ENCODE data around the gene ST6GAL2. TPM values are rescaled to one million over a fixed set of nuclear protein-coding genes. Genes with fewer than 3 reads are reported as not detected.

Gene ST6GAL2
- total RNA-seq, 1 donor from 2014 or later, result 28.3 TPM

DNA sequence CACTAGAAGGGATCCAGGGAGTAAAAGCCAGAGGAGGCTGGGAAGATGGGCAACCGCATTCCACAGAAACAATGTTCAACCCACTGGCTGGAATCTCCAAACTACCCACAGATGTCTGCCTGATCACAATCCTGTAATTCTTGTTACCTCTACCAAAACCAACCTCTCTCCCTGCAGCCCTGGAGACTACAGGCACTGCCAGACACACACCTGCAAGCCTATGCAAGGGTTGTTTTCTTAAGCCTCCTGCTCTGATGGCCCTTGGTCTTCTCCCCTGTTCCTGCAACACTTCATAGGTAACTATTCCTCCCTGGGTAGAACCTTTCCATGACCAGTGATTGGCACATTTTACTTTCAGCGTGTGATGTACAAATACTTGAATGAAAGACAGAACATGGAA lies 21.9 kb downstream of the ST6GAL2 start:
- DNase-seq (ENCODE audit: low spot score), result no peak

DNA sequence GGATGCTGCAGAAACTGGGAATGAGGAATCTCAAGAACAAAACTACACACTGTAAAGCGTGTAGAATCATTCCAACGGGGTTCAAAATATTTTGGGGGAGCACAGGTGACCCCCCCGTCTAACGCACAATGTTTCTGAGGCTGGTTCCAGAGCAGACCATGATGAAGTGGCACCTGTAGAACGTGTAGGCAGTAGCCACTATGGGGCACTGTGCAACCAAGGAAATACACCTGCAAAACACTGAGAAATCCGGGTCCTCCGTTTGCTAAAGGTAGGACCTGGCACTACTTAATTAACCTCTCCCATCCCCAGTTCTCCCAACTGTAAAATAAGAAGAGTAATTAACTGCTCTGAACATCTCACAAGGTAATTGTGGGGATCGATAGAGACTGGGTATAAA lies 22.6 kb downstream of the ST6GAL2 start:
- DNase-seq (ENCODE audit: low spot score), result no peak

- no peak for DNase-seq (ENCODE audit: low spot score)
Measured at GRCh38 chr2:106859498-106859897, 26.5 kb downstream of the ST6GAL2 start.

DNA sequence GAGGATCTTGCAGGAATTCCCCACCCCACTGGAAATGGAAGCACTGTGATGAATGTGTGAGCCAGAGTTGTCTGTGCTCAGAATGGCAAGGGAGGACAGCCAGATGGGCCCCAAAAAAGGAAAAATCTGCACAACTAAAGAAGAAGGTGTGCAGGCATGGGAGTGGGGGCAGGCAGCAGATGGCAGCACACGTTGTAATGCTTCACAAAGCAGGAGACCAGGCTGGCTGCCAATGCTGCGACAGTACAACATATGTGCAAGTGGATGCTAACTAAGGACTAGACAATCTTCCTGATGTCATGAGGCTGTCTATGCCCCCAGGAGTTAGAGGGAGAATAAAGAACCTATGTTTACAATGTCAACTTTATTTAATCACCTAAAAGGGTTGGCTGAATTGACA lies 27.2 kb downstream of the ST6GAL2 start:
- DNase-seq (ENCODE audit: low spot score), result no peak

DNA sequence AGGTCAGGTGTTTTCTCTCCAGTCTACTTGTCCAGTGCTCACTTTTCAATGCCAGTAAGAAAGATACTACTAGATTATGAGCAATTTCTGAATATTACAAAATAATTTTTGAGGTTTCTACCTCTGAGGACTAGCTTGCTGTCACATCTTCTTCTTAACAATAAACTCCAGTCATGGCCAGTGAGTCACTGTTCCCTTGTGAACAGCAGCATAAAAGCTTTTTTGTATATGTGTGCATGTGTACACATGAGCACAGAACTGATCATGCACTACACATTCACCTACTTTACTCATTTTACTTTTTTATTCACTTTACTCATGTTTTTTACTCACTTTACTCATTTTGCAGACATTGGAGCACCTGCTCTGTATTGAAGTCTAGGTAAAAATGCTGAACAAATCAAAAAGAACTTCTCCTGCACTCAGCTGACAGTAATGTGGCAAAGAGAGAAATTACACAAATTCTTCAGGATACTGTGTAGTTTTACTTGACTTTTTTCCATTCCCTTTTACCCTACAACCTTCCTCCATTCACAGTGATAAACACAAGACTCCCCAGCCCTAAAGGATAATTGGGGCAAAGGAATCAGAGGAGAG lies 28.0 kb downstream of the ST6GAL2 start:
- no peak for DNase-seq (ENCODE audit: low spot score)

- DNase-seq (ENCODE audit: low spot score), result no peak
Measured at GRCh38 chr2:106853631-106854030, 32.3 kb downstream of the ST6GAL2 start.

DNA sequence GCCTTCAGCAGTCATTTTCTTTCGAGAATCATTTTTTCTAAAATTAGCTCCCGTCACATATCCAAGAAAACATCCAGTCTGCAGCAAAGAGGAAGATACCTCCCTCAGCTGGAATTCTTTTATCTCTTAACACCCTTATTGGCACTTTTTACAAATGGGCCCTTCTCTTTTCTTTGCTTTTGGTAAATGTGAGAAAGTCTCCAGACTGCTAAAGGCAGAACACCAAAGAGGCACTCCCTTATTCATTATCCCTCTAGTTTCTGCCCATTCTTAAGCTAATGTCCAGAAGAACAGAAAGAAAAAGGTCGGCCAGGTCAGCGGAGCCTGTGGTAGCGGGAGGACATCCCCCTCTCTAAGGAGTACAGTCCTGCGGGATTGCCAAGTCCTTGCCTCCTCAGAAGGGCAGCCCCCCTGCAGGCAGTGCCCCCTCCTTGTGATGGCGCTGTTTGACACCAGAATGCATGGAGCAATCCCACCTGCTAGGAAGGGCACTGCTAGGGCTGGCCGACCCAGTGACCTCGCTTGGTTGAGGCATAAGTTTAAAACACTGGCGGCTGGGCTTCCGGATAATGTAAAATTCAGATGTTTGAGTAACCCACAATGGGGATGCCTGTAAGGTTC lies 34.0 kb downstream of the ST6GAL2 start:
- no peak for DNase-seq (ENCODE audit: low spot score)

DNA sequence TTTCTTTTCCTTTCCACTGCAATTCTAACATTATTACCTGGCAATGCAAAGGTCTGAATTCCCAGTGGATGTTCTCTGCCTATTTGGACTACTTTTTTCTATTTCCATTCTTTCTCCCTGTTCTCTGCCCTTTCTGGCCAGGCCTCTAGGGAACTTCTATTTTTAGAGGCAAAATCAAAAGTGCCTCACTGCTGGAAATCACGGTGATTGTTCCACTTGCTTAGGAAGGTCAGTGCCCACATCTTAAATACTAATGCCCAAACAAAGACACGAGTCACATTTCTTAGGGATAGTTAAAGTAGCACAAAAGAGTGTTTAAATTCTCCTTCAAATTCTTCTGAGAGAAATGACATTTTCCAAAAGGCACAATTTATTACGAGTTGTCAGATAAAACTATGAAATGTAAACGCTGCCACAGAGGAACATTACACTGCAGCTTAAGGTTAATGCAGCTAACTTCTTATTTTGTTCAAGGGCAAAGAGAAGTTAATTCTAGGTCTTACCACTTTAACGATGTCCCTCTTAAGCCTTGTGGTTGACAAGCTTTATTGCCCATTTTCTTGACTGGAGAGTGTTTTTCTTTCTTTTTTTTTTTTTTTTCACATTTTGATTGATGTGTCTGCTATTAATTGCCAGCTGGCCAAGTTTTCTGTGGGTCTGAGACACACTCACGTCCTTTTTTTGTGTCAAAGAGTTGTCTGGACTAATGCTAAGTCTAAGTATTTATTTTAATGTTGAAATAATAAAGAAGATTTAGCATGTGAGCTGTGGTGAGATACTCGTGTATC lies 34.7 kb downstream of the ST6GAL2 start:
- DNase-seq (ENCODE audit: low spot score), result no peak

DNA sequence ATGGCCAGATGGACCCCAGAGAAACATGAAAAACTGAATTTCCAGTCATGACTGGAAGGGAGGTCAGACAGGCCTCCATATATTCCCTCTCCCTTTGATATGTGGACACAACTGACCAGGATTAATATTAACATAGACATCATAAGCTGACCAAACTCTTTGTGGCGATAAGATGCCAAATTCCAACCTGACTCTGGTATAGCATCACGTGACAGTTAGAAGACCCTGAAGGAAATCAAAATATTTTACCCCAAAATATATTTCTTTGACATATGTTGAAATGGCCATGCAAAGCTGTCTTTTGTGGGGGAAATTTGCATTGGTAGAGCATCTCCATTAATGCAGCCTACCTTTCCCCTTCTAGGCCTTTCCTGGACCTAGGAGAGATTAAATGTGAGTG lies 36.7 kb downstream of the ST6GAL2 start:
- DNase-seq (ENCODE audit: low spot score), result no peak

GRCh38 chr2:106847366-106847765 lies 38.6 kb downstream of the ST6GAL2 start:
- no peak for DNase-seq (ENCODE audit: low spot score)

DNA sequence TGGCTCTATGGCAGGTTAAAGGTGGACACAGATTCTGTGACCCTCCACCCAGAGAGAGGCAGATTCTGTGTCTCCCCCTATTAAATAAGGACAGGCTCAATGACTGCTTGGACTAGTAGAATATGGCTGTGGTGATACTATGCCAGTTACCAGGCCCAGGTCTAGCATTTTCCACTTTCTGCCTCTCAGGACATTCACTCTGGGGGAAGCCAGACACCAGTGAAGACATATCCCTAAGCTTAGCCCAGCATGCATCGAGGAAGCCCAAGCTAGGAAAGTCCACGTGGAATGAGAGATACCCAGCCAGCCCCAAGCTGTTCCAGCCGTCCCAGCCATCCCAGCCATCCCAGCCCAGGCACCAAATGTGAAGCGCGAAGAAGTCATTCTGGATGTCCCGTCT lies 40.3 kb downstream of the ST6GAL2 start:
- DNase-seq (ENCODE audit: low spot score), result no peak

DNA sequence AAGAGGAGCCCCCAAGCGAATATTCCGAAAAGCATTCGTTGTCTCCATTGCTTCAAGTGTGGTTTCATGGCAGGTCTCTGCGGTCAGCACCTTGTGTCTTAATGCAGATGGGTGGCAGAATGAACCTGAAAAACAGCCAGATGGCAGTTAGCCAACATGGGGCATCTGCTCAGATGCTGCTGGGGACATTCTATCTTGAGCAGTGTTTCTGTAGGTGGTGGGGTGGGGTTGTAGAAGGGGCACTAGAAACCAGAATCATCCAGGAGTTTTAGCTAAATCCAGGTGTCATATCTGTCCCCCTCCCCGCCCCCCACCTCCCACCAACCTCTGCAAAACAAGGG lies 42.1 kb downstream of the ST6GAL2 start:
- DNase-seq (ENCODE audit: low spot score), result no peak

DNA sequence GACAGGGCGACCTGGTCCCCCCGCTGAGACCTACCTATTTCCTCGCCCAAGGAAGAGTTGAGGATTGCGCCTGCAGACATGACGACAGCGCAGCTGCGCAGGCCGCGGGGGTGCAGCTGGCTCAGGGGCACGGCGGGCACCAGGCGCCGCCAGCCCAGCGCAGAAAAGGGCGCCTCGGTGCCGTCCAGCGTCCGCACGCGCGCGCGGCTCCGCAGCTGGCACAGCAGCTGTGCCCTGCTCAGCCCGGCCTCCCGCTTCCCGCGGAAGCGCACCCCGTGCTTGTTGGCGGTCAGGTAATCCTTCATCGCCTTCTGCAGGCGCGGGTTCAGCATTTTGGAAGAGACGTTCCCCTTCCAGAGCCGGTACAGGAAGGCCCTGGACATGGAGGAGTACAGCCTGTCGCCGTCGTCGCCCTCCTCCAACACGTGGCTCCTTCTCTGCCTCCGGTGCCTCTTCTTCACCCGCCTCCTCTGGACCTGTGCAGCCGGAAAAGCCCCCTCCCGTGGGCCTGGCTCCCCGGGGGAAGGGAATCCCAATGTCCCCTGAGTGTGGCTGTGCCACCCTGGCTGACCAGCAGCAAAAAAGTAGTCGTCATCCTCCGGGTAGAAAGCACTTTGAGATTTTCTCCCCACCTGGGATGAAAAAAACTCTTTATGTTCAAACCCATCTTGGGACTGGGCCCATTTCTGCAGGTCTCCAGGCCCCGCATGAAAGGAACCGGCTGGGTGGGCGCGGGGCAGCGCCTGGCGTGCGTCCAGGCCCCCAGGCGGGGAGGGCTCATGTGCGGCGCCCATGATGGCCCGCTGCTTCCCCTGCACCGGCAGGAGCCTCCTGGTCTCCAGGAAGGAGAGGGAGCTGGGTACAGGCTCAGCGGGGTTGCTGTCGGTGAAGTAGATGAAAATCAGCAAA lies 42.7 kb downstream of the ST6GAL2 start:
- no peak for DNase-seq (ENCODE audit: low spot score)

GRCh38 chr2:106841886-106842645 lies 43.9 kb downstream of the ST6GAL2 start:
- no peak for DNase-seq (ENCODE audit: low spot score)

DNA sequence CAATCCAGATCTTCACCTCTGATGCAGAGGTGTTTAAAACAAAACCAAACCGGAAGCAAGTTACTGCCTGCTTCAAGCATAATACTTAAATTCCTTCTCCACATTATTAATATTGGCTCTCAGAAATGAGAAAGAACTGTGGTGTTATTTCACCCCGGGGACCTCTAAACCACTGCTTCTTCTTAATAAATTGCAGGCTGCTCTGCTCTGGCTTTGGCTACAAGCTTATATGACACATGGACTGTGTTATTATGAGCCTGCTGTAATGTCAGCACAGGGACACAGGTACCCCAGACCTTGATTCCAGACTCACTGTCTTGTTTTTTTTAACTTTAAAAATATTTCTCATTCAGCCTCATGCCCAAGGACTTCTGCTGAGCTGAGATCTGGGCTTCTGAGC lies 45.1 kb downstream of the ST6GAL2 start:
- DNase-seq (ENCODE audit: low spot score), result no peak

DNA sequence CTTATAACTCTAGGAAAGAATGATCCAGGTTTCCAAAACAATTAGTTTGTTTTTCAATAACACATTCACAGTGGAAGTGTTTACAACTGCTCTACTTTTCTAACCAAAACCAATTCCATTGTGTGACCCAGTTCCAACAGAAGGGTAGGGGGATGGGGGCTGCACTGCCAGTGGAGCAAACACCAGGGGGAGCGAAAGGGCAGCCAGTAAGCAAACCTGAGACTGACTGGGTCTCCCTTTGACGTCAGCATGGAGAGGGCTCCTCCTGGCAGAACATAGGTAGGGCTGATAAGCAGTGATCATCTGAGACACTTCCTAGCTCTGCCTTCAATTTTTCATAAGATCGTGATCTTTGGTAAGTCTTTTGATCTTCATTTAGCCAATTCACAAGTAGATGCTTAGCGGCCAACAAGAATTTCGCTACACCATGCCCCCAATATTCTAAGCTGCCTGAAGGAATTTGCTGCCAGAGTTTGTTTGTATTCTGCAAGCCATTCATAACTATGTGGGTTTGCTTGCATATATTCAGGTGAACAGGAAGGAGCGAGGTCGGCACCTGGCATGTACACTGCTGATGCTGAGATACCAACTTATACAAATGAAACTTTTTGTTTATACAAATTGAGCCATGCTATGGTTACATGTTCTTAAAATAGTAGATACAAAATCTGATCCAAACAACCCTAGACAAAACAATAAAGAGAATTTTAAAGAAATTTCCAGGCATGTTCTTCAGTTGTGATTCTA lies 45.9 kb downstream of the ST6GAL2 start:
- no peak for DNase-seq (ENCODE audit: low spot score)

- no peak for DNase-seq (ENCODE audit: low spot score)
Measured at GRCh38 chr2:106833256-106833655, 52.7 kb downstream of the ST6GAL2 start.

- DNase-seq (ENCODE audit: low spot score), result no peak
Measured at GRCh38 chr2:106831816-106832569, 54.0 kb downstream of the ST6GAL2 start.

GRCh38 chr2:106831241-106831640 lies 54.7 kb downstream of the ST6GAL2 start:
- no peak for DNase-seq (ENCODE audit: low spot score)

GRCh38 chr2:106830191-106830590 lies 55.8 kb downstream of the ST6GAL2 start:
- DNase-seq (ENCODE audit: low spot score), result no peak
